Right atrium auricular region (tissue), 2 donors: ENCODE results near the gene NMNAT2. TPM values are rescaled to one million over a fixed set of nuclear protein-coding genes. Genes with fewer than 3 reads are reported as not detected.

Experiments used
- DNase-seq: peaks from one replicate; pipeline ENCODE4 v3.0.0-alpha.2; 2019; ENCODE audit warnings: low spot score
- H3K27ac ChIP-seq, 2 donors: fragments of 200-600 bp; sonication (generic); 1 replicate in 1 of 2; 2 replicates in 1 of 2; pipeline ENCODE4 v1.5.1; 2016 to 2019
- H3K27me3 ChIP-seq, 2 donors: fragments of 200-600 bp; sonication (generic); one replicate each; pipeline versions ENCODE4 v1.5.1 to v1.6.0; 2017 to 2019
- H3K36me3 ChIP-seq: fragments of 200-600 bp; sonication (generic); one replicate; pipeline ENCODE4 v1.5.1; 2016
- H3K4me1 ChIP-seq, 2 donors: fragments of 200-600 bp; sonication (generic); one replicate each; pipeline versions ENCODE4 v1.5.1 to v1.6.0; 2017 to 2019
- H3K4me3 ChIP-seq, 2 donors: fragments of 200-600 bp; sonication (generic); 1 replicate in 1 of 2; 2 replicates in 1 of 2; pipeline ENCODE4 v1.5.1; 2017 to 2019; ENCODE audit warnings: mild to moderate bottlenecking in 1 of 2, moderate library complexity in 1 of 2
- H3K9me3 ChIP-seq, 2 donors: fragments of 200-600 bp; sonication (generic); one replicate each; pipeline ENCODE4 v1.5.1; 2019
- total RNA-seq, 2 donors: library from RNA; depleted of rRNA; stranded (reverse); fragments of >200 nt; gene quantifications; one replicate each; pipeline ENCODE4 v1.1.0, GENCODE V29; 2016
- TF ChIP-seq, protein P1 (sequence below), 2 donors: fragments of 200-600 bp; sonication (generic); IDR thresholded peaks; one replicate each; pipeline ENCODE4 v1.5.1; 2019; ENCODE audit warnings: antibody characterized with exemption in 2 of 2

The NMNAT2 gene
- total RNA-seq, 2 donors from 2014 or later: 38.6 to 40.0 TPM

DNA sequence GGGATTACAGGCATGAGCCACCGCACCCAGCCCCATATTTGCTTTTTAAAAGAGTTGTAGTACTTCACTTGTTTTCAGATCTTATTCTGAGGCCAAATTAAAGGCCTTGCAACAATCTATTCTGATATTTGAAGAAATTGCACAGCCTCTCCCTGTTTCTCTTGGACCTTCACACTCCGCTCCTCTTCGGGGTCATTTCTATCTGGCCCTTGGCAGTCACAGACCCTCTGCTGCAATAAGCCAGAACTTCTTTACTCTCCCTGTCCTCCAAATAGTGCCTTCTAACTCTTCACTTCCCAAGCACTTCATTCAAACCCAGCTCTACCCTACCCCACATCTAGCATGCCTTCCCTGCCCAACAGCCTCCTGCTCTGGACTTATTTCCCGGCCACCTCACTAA, 121.4 kb downstream of the NMNAT2 start:
- Histone ChIP-seq H3K4me3 (no peak overlapping the region), H3K36me3 (no peaks in the 10 kb centered on the region), H3K9me3 (no peaks in the 10 kb centered on the region), H3K27ac (no peak overlapping the region), H3K27me3 (no peaks in the 10 kb centered on the region), H3K4me1 (peaks cover 0 to 26% of the 10 kb centered on the region in 2 donors)
- TF ChIP-seq, protein P1, sequence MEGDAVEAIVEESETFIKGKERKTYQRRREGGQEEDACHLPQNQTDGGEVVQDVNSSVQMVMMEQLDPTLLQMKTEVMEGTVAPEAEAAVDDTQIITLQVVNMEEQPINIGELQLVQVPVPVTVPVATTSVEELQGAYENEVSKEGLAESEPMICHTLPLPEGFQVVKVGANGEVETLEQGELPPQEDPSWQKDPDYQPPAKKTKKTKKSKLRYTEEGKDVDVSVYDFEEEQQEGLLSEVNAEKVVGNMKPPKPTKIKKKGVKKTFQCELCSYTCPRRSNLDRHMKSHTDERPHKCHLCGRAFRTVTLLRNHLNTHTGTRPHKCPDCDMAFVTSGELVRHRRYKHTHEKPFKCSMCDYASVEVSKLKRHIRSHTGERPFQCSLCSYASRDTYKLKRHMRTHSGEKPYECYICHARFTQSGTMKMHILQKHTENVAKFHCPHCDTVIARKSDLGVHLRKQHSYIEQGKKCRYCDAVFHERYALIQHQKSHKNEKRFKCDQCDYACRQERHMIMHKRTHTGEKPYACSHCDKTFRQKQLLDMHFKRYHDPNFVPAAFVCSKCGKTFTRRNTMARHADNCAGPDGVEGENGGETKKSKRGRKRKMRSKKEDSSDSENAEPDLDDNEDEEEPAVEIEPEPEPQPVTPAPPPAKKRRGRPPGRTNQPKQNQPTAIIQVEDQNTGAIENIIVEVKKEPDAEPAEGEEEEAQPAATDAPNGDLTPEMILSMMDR (IDR thresholded peaks at IDR 0.05): no peak
- no peak for DNase-seq

DNA sequence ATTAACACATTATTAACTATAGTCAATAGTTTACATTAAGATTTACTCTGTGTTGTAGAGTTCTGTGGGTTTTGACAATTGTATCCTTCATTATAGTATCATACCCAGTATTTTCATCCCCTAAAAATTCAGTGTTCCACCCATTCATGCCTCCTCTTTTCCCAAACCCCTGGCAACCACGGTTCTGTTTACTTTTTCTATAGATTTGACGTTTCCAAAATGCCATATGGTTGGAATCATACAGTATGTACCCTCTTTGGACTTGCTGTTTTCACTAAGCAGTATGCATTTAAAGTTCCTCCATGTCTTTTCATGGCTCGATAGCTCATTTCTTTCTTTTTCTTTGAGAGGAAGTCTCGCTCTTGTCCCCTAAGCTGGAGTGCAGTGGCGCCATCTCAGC, 122.7 kb downstream of the NMNAT2 start:
- H3K4me1 ChIP-seq: peaks cover 0 to 21% of the 10 kb centered on the region in 2 donors
- no peaks in the 10 kb centered on the region for H3K9me3 ChIP-seq
- DNase-seq: no peak
- no peaks in the 10 kb centered on the region for H3K27me3 ChIP-seq
- no peak overlapping the region for H3K27ac ChIP-seq
- no peak overlapping the region for H3K4me3 ChIP-seq
- TF ChIP-seq, protein P1 (IDR thresholded peaks at IDR 0.05): no peak
- H3K36me3 ChIP-seq: no peaks in the 10 kb centered on the region

DNA sequence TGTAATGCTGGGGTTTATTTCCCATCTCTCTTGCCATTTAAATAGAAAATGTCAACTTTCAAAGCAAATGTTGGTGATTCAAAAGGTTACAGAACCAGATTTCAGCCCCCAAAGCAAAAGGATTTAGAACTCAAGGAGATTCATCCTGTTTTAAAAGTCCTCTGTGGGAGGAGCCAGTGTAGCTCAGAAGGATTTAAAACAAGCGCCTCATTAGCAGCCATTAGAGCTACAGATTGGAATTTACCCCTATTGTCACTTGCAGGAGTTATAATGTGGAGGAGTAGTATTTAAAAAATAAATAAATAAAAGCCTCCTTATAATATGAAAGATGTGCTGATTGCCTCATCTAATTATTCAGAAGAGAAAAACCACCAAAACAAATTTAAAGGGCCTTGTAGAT, 124.3 kb downstream of the NMNAT2 start:
- Histone ChIP-seq H3K36me3 (no peaks in the 10 kb centered on the region), H3K4me1 (peaks cover 0 to 32% of the 10 kb centered on the region in 2 donors), H3K27ac (no peak overlapping the region), H3K27me3 (no peaks in the 10 kb centered on the region), H3K9me3 (no peaks in the 10 kb centered on the region), H3K4me3 (no peak overlapping the region)
- DNase-seq: no peak
- TF ChIP-seq, protein P1 (IDR thresholded peaks at IDR 0.05): no peak

DNA sequence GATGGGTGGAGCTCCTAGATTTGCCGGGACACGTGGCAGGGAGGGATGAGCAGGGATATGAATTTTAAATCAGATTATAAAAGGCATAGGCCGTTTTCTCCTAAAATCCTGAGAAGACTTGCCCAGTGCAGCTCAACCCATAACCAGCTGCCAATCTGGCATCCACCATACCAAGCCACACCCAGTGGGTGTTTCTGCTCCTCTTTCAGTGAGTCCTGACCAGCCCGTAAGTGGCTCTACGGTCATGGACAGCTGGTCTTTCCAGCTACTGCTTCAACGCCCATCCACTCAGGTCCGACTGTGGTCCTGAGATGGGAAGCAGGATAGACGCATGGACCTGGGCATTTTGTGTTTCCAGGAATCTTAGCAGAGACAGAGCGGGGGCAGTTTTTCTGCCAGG, 124.9 kb downstream of the NMNAT2 start:
- no peaks in the 10 kb centered on the region for H3K9me3 ChIP-seq
- no peak for DNase-seq
- no peaks in the 10 kb centered on the region for H3K36me3 ChIP-seq
- TF ChIP-seq, protein P1 (IDR thresholded peaks at IDR 0.05): no peak
- no peaks in the 10 kb centered on the region for H3K27me3 ChIP-seq
- no peak overlapping the region for H3K27ac ChIP-seq
- peaks cover 0 to 39% of the 10 kb centered on the region in 2 donors for H3K4me1 ChIP-seq
- H3K4me3 ChIP-seq: no peak overlapping the region

DNA sequence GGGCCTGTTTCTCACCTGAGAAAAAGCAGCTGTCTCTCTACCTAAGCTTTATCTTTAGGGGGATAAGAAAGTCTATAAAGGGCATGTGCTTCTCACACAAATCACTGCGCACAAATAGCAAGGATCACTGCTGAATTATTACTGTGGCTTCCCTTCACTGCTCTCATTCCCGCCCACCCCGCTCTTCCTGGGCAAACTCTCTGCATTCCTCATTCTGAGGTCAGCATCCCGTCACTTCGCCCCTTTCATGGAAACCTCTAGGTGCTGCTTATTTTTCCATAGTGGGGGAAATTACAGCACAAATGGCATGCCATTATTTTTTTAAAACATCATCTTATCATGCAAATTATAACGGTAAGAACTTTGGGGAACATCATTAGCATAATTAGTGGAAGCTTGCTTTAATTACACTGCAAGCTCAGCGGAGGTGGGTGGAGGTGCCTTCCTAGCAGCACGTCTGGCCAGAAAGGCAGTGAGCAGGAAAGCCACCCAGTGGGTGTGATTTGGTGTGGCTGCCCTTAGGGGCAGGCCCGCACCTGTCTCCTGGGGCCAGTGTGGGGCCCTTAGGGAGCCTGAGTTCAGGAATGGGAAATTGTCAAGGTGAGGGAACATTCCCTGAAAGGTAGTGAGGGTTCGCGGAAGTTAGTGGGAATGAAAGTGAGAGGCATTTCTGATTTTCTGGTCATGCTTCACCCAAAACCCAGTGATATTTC, 126.2 kb downstream of the NMNAT2 start:
- DNase-seq: no peak
- H3K27me3 ChIP-seq: no peaks in the 10 kb centered on the region
- H3K36me3 ChIP-seq: no peaks in the 10 kb centered on the region
- H3K4me1 ChIP-seq: peaks cover 0 to 50% of the 10 kb centered on the region in 2 donors
- H3K9me3 ChIP-seq: no peaks in the 10 kb centered on the region
- H3K27ac ChIP-seq: peak overlapping the region; percentile 82 to 96
- TF ChIP-seq, protein P1 (IDR thresholded peaks at IDR 0.05): no peak
- no peak overlapping the region for H3K4me3 ChIP-seq
